K562 (cell line): ENCODE data around the gene MCCC2. TPM values are rescaled to one million over a fixed set of nuclear protein-coding genes. Genes with fewer than 3 reads are reported as not detected.

Experiments
- ETS2 ChIP-seq: IDR thresholded peaks from 2 replicates; pipeline ENCODE4 v1.6.1; 2016; ENCODE audit warnings: borderline replicate concordance, missing genetic modification characterization, mild to moderate bottlenecking, moderate library complexity, missing compliant biosample characterization; ENCODE audit not compliant: poor library complexity, severe bottlenecking
- GABPA ChIP-seq: fragments of 200-800 bp; sonication (Bioruptor generic); conservative IDR thresholded peaks from 2 replicates; pipeline ENCODE4 v1.6.1; 2016; ENCODE audit warnings: low read depth, missing genetic modification characterization, missing compliant biosample characterization
- GTF2F1 ChIP-seq: IDR thresholded peaks from 2 replicates; pipeline ENCODE4 v1.6.1; 2011; ENCODE audit warnings: low read depth, low read length, improper control_type of control experiment
- ID3 ChIP-seq, 2 experiments: fragments of 250-450 bp in 1 of 2; fragments of 450-650 bp in 1 of 2; sonication (Bioruptor Pico) in 1 of 2; IDR thresholded peaks; 2 replicates each; pipeline versions ENCODE4 v1.6.1 to v1.8.0; 2016 to 2021; ENCODE audit warnings: mild to moderate bottlenecking in 2 of 2, moderate library complexity in 2 of 2, missing compliant biosample characterization in 1 of 2, missing genetic modification characterization in 1 of 2
- NBN ChIP-seq: fragments of 450-650 bp; IDR thresholded peaks from 2 replicates; pipeline ENCODE4 v1.6.1; 2016; ENCODE audit warnings: low read depth, mild to moderate bottlenecking
- POLR2AphosphoS2 ChIP-seq: IDR thresholded peaks from 2 replicates; pipeline ENCODE4 v1.6.1; 2012; ENCODE audit warnings: low read length, improper control_type of control experiment
- REST ChIP-seq, 2 experiments: fragments of 450-650 bp; formaldehyde crosslinking in 1 of 2; IDR thresholded peaks; 2 replicates each; pipeline versions ENCODE4 v1.4.0 to v1.6.1; 2014 to 2020; ENCODE audit warnings: mild to moderate bottlenecking in 2 of 2, borderline replicate concordance in 1 of 2, low read depth in 1 of 2
- SAFB2 ChIP-seq: fragments of 200-400 bp; formaldehyde crosslinking; IDR thresholded peaks from 2 replicates; pipeline ENCODE4 v1.6.1; 2018; ENCODE audit warnings: borderline replicate concordance, low read length, low read depth, moderate library complexity; ENCODE audit not compliant: severe bottlenecking
- ZC3H4 ChIP-seq: sonication (generic); formaldehyde crosslinking; IDR thresholded peaks from 2 replicates; pipeline ENCODE4 v1.9.0; 2021; ENCODE audit warnings: missing genetic modification reagents, borderline replicate concordance
- ZNF766 ChIP-seq: fragments of 200-800 bp; sonication (Bioruptor generic); conservative IDR thresholded peaks from 2 replicates; pipeline ENCODE4 v1.6.1; 2016; ENCODE audit warnings: missing genetic modification characterization, missing compliant biosample characterization
- polyA plus RNA-seq, 8 experiments: library from polyadenylated mRNA; depleted of rRNA in 4 of 8; stranded (reverse) in 5 of 8; unstranded in 3 of 8; fragments of >200 nt; fragmentation: Nextera tagmentation in 2 of 8; fragmentation: Illumina TruSeq in 1 of 8; extraction: Ambion mirVana in 2 of 8; extraction: Trizol in 1 of 8; gene quantifications; 2 replicates each; pipeline versions ENCODE4 v1.2.1 to v1.2.3, GENCODE V29; 2011 to 2014; ENCODE audit warnings: inconsistent platforms in 1 of 8, missing spikeins in 1 of 8
- total RNA-seq, 7 experiments: library from RNA; depleted of rRNA in 6 of 7; stranded (reverse); fragments of >200 nt in 6 of 7; fragmentation: Illumina TruSeq in 2 of 7; extraction: Trizol in 2 of 7; gene quantifications; 2 replicates each; pipeline versions ENCODE4 v1.2.1 to v1.2.3, GENCODE V29; 2011 to 2021; ENCODE audit warnings: low replicate concordance in 1 of 7
- TF ChIP-seq, protein P1 (sequence below): fragments of 450-650 bp; IDR thresholded peaks from 2 replicates; pipeline ENCODE4 v1.6.1; 2014; ENCODE audit warnings: low read depth, mild to moderate bottlenecking, moderate library complexity, borderline replicate concordance
- TF ChIP-seq, protein P2 (sequence below): fragments of 250-450 bp; sonication (Bioruptor Pico); IDR thresholded peaks from 2 replicates; pipeline ENCODE4 v1.8.0; 2021; ENCODE audit warnings: moderate library complexity, mild to moderate bottlenecking, inconsistent platforms

MCCC2 gene
- total and polyA plus RNA-seq, 9 of the 15 experiments (the other 6 are each of a cell fraction or from before 2014, with no cell fraction given) = 17.1 to 77.9 (median 52.5) TPM

- peak; percentile 56 for TF ChIP-seq REST (IDR thresholded peaks at IDR 0.05; ENCODE audit: borderline replicate concordance)
- TF ChIP-seq REST (CRISPR knock-in tag; IDR thresholded peaks at IDR 0.05; ENCODE audit: low read depth) = no peak; the same call in 1 of the 2 replicates
- TF ChIP-seq ZC3H4 (CRISPR knock-in tag) = no peak
- TF ChIP-seq ID3 (CRISPR knock-in tag; IDR thresholded peaks at IDR 0.05) = no peak
- TF ChIP-seq ID3 (tag; IDR thresholded peaks at IDR 0.05) = no peak
- no peak; the same call in 1 of the 2 replicates for TF ChIP-seq GABPA (tag)
- peak; percentile 16 for TF ChIP-seq NBN
- peak; percentile 72 for TF ChIP-seq ZNF766 (CRISPR knock-in tag)
- TF ChIP-seq, protein P1, sequence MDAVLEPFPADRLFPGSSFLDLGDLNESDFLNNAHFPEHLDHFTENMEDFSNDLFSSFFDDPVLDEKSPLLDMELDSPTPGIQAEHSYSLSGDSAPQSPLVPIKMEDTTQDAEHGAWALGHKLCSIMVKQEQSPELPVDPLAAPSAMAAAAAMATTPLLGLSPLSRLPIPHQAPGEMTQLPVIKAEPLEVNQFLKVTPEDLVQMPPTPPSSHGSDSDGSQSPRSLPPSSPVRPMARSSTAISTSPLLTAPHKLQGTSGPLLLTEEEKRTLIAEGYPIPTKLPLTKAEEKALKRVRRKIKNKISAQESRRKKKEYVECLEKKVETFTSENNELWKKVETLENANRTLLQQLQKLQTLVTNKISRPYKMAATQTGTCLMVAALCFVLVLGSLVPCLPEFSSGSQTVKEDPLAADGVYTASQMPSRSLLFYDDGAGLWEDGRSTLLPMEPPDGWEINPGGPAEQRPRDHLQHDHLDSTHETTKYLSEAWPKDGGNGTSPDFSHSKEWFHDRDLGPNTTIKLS = peak; percentile 28; the same call in 1 of the 2 replicates
- TF ChIP-seq ETS2 = no peak
- TF ChIP-seq, protein P2, sequence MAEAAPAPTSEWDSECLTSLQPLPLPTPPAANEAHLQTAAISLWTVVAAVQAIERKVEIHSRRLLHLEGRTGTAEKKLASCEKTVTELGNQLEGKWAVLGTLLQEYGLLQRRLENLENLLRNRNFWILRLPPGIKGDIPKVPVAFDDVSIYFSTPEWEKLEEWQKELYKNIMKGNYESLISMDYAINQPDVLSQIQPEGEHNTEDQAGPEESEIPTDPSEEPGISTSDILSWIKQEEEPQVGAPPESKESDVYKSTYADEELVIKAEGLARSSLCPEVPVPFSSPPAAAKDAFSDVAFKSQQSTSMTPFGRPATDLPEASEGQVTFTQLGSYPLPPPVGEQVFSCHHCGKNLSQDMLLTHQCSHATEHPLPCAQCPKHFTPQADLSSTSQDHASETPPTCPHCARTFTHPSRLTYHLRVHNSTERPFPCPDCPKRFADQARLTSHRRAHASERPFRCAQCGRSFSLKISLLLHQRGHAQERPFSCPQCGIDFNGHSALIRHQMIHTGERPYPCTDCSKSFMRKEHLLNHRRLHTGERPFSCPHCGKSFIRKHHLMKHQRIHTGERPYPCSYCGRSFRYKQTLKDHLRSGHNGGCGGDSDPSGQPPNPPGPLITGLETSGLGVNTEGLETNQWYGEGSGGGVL = no peak
- no peak for TF ChIP-seq GTF2F1
- TF ChIP-seq SAFB2 = no peak
- no peak for TF ChIP-seq POLR2AphosphoS2
These were observed at the start of gene MCCC2 (continued) for GRCh38 chr5:71586941-71587765.
